MM.1S (cell line): ENCODE measurements around the gene KIF21B.
"Not testable (repeated sequence)": the region's sequence is repeated elsewhere in the genome, so short reads cannot be mapped to it uniquely, and the experiment has no call there.

ENCODE experiments used
- DNase-seq: peaks from one replicate; pipeline ENCODE4 v3.0.0-alpha.2; 2015
- H2AFZ ChIP-seq: fragments of 300-600 bp; sonication (generic); 2 replicates; pipeline ENCODE4 v1.6.0; 2016; ENCODE audit warnings: antibody characterized with exemption, low read length
- H3F3A ChIP-seq: fragments of 300-600 bp; sonication (generic); 2 replicates; pipeline ENCODE4 v1.6.1; 2016; ENCODE audit warnings: mild to moderate bottlenecking, antibody characterized with exemption, low read length, moderate library complexity, mixed read lengths; ENCODE audit not compliant: insufficient read depth
- H3K27ac ChIP-seq: fragments of 300-600 bp; sonication (generic); 2 replicates; pipeline ENCODE4 v1.5.1; 2016; ENCODE audit warnings: mild to moderate bottlenecking, low read length
- H3K27me3 ChIP-seq: fragments of 300-600 bp; sonication (generic); replicated peaks from 2 replicates; pipeline ENCODE4 v1.6.0; 2016; ENCODE audit warnings: low read length; ENCODE audit not compliant: insufficient read depth
- H3K36me3 ChIP-seq: fragments of 300-600 bp; sonication (generic); replicated peaks from 2 replicates; pipeline ENCODE4 v1.6.1; 2016; ENCODE audit warnings: mild to moderate bottlenecking, low read length, mixed read lengths; ENCODE audit not compliant: insufficient read depth
- H3K4me1 ChIP-seq: fragments of 300-600 bp; sonication (generic); 2 replicates; pipeline ENCODE4 v1.6.1; 2016; ENCODE audit warnings: low read length, mixed read lengths
- H3K4me2 ChIP-seq: fragments of 300-600 bp; sonication (generic); 2 replicates; pipeline ENCODE4 v1.6.0; 2016; ENCODE audit warnings: low read depth, low read length
- H3K4me3 ChIP-seq: fragments of 300-600 bp; sonication (generic); 2 replicates; pipeline ENCODE4 v1.5.1; 2016; ENCODE audit warnings: low read length, mixed read lengths
- H3K79me2 ChIP-seq: fragments of 300-600 bp; sonication (generic); 2 replicates; pipeline ENCODE4 v1.6.1; 2016; ENCODE audit warnings: mixed run types, low read length, mixed read lengths
- H3K9ac ChIP-seq: fragments of 300-600 bp; sonication (generic); 2 replicates; pipeline ENCODE4 v1.6.1; 2016; ENCODE audit warnings: low read length, mixed read lengths
- H3K9me2 ChIP-seq: fragments of 300-600 bp; sonication (generic); replicated peaks from 2 replicates; pipeline ENCODE4 v1.6.1; 2016; ENCODE audit warnings: mild to moderate bottlenecking, low read length, mixed read lengths; ENCODE audit not compliant: insufficient read depth
- H3K9me3 ChIP-seq: fragments of 300-600 bp; sonication (generic); replicated peaks from 2 replicates; pipeline ENCODE4 v1.6.1; 2016; ENCODE audit warnings: mild to moderate bottlenecking, low read length, mixed read lengths; ENCODE audit not compliant: insufficient read depth
- H4K20me1 ChIP-seq: fragments of 300-600 bp; sonication (generic); 2 replicates; pipeline ENCODE4 v1.6.1; 2016; ENCODE audit warnings: mild to moderate bottlenecking, low read length, moderate library complexity, mixed read lengths; ENCODE audit not compliant: insufficient read depth
- EZH2 ChIP-seq: fragments of 300-600 bp; sonication (generic); optimal IDR thresholded peaks from 2 replicates; pipeline ENCODE3; 2017; ENCODE audit warnings: low read depth, mild to moderate bottlenecking, antibody characterized with exemption, low read length, mixed read lengths
- EZH2phosphoT487 ChIP-seq: fragments of 300-600 bp; sonication (generic); IDR thresholded peaks from 2 replicates; pipeline ENCODE4 v1.6.1; 2018; ENCODE audit warnings: antibody characterized with exemption, low read length
- TF ChIP-seq, protein P1 (sequence below): fragments of 300-600 bp; sonication (generic); IDR thresholded peaks from 2 replicates; pipeline ENCODE4 v1.5.1; 2016; ENCODE audit warnings: antibody characterized with exemption, low read length, mixed read lengths

Gene KIF21B

DNA sequence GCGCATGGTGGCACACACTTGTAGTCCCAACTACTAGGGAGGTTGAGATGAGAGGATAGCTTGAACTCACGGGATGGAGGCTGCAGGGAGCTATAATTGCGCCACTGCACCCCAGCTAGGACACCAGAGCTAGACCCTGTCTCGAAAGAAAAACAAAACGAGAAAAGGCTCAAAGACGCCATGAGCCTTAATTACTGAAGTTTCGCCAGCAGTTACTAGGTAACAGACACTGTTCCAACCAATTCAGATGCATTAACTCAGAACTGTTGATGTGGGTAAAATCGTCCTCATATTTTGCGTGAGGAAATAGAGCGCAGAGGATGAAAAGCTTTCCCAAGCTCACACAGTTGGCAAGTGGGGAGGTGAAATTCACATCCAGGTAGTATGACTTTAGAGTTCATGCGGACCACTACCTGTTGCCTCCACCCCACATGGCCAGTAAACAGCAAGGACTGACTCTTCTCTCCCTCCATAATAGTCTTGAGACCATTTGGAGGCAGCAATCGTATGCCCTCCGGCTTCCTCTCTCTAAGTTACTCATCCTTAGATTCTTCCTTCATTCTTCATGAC lies 88.8 kb downstream of the KIF21B start:
- H3K4me1 ChIP-seq: no peaks in the 10 kb centered on the region
- no peak overlapping the region for H3K4me2 ChIP-seq
- H3F3A ChIP-seq: no peaks in the 10 kb centered on the region
- H3K9me3 ChIP-seq: no peaks in the 10 kb centered on the region
- no peak overlapping the region for H3K9ac ChIP-seq
- no peaks in the 10 kb centered on the region for H3K27me3 ChIP-seq
- DNase-seq: no peak
- H3K9me2 ChIP-seq: no peaks in the 10 kb centered on the region
- no peaks in the 10 kb centered on the region for H3K79me2 ChIP-seq
- H4K20me1 ChIP-seq: no peaks in the 10 kb centered on the region
- TF ChIP-seq, protein P1, sequence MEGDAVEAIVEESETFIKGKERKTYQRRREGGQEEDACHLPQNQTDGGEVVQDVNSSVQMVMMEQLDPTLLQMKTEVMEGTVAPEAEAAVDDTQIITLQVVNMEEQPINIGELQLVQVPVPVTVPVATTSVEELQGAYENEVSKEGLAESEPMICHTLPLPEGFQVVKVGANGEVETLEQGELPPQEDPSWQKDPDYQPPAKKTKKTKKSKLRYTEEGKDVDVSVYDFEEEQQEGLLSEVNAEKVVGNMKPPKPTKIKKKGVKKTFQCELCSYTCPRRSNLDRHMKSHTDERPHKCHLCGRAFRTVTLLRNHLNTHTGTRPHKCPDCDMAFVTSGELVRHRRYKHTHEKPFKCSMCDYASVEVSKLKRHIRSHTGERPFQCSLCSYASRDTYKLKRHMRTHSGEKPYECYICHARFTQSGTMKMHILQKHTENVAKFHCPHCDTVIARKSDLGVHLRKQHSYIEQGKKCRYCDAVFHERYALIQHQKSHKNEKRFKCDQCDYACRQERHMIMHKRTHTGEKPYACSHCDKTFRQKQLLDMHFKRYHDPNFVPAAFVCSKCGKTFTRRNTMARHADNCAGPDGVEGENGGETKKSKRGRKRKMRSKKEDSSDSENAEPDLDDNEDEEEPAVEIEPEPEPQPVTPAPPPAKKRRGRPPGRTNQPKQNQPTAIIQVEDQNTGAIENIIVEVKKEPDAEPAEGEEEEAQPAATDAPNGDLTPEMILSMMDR: no peak
- no peak for TF ChIP-seq EZH2phosphoT487
- no peak for TF ChIP-seq EZH2
- H3K27ac ChIP-seq: no peak overlapping the region
- no peak overlapping the region for H2AFZ ChIP-seq
- H3K36me3 ChIP-seq: no peaks in the 10 kb centered on the region
- H3K4me3 ChIP-seq: no peak overlapping the region

DNA sequence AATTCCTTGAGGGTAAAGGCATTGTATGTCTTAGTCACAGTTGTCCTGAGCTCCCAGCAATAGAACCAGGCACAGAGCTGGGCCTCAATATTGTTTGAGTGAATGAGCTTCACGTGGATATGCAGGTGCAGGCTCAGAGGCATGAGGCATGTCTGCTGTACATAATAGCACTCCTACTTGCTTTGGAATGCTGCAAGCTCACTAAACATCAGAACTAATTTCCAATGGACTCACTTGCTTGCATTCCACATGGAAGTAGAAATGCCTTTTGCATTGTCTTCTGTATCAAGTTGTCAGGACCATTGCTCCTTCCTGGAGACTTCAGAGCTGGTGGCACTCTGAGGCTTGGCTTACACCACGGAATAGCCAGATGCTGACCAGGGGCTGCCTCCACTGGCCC lies 91.7 kb downstream of the KIF21B start:
- no peaks in the 10 kb centered on the region for H4K20me1 ChIP-seq
- TF ChIP-seq EZH2 (no peak), EZH2phosphoT487 (no peak)
- TF ChIP-seq, protein P1: no peak
- H3K4me2 ChIP-seq: no peak overlapping the region
- H2AFZ ChIP-seq: no peak overlapping the region
- no peak for DNase-seq
- no peaks in the 10 kb centered on the region for H3K36me3 ChIP-seq
- H3K4me1 ChIP-seq: no peaks in the 10 kb centered on the region
- no peaks in the 10 kb centered on the region for H3K9me2 ChIP-seq
- no peak overlapping the region for H3K9ac ChIP-seq
- H3K27ac ChIP-seq: no peak overlapping the region
- H3K27me3 ChIP-seq: no peaks in the 10 kb centered on the region
- H3K9me3 ChIP-seq: no peaks in the 10 kb centered on the region
- no peaks in the 10 kb centered on the region for H3K79me2 ChIP-seq
- H3K4me3 ChIP-seq: no peak overlapping the region
- no peaks in the 10 kb centered on the region for H3F3A ChIP-seq

DNA sequence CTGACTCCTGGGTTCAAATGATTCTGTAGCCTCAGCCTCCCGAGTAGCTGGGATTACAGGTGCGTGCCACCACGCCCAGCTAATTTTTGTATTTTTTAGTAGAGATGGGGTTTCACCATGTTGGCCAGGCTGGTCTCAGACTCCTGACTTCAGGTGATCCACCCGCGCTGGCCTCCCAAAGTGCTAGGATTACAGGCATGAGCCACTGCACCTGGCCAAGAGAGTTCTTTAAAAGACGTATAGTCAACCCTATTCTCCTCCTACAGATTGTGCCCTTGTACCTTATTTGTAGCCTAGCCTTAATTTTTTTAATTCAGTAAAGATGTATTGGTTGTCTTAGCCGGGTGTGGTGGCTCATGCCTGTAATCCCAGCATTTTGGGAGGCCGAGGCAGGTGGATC lies 93.2 kb downstream of the KIF21B start:
- H4K20me1 ChIP-seq, H3K9me3 ChIP-seq, H3K27me3 ChIP-seq, H2AFZ ChIP-seq, H3K79me2 ChIP-seq, H3K9ac ChIP-seq, H3K4me1 ChIP-seq, H3F3A ChIP-seq, H3K4me3 ChIP-seq, H3K4me2 ChIP-seq, H3K9me2 ChIP-seq, H3K36me3 ChIP-seq, DNase-seq, H3K27ac ChIP-seq: not testable (repeated sequence)

DNA sequence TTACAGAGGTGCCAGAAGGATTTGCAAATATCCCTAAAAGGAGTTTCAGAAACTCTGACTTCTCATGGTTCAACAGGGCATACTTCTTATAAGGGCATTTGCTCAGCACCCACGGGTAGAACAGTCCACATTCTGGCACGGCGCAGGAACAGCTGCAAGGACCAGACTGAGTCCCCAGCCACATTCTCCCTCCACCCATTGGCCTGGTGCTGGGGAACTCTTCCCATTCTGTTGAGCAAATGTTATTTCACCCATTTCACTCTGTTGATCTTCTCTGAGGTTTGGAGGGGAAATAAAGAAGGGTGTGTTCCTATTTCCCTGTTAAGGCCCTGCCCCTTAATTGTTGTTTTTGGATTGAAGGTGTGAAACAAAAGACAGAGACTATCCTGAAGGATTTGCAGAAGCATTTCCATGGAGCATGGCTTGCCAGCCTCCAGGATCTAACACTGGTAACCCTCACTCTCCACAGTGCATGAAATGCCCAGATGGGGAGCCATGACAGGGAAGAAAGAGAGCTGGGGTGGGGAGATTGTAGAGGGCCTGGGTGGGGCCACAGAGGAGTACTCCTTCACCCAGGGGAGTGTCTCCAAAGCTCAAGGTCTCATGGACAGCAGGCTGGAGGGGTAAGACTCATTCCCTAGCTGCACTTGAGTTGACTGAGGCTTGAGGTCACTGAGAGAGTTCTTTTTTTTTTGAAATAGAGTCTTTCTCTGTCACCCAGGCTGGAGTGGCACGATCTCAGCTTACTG lies 93.8 kb downstream of the KIF21B start:
- H3K9me2 ChIP-seq: no peaks in the 10 kb centered on the region
- H3K79me2 ChIP-seq: no peaks in the 10 kb centered on the region
- no peaks in the 10 kb centered on the region for H3K36me3 ChIP-seq
- no peak overlapping the region for H2AFZ ChIP-seq
- H3K27me3 ChIP-seq: no peaks in the 10 kb centered on the region
- no peaks in the 10 kb centered on the region for H3K9me3 ChIP-seq
- H3K4me1 ChIP-seq: no peaks in the 10 kb centered on the region
- H3K9ac ChIP-seq: no peak overlapping the region
- H3K27ac ChIP-seq: no peak overlapping the region
- H3K4me2 ChIP-seq: no peak overlapping the region
- H4K20me1 ChIP-seq: no peaks in the 10 kb centered on the region
- no peak for TF ChIP-seq EZH2phosphoT487
- no peak for TF ChIP-seq EZH2
- TF ChIP-seq, protein P1: no peak
- no peaks in the 10 kb centered on the region for H3F3A ChIP-seq
- DNase-seq: no peak
- H3K4me3 ChIP-seq: no peak overlapping the region
